HG03575 (cell line): ENCODE results near the gene FXYD4.
"Not testable (repeated sequence)": the region's sequence is repeated elsewhere in the genome, so short reads cannot be mapped to it uniquely, and the experiment has no call there.

Experiments
- ATAC-seq: cut with Tn5 transposase; IDR thresholded peaks from one replicate; pipeline ENCODE4 v1.9.1; 2021; ENCODE audit not compliant: unreplicated experiment, insufficient number of reproducible peaks, low FRiP score; ENCODE audit errors: extremely low read depth

Gene FXYD4

DNA sequence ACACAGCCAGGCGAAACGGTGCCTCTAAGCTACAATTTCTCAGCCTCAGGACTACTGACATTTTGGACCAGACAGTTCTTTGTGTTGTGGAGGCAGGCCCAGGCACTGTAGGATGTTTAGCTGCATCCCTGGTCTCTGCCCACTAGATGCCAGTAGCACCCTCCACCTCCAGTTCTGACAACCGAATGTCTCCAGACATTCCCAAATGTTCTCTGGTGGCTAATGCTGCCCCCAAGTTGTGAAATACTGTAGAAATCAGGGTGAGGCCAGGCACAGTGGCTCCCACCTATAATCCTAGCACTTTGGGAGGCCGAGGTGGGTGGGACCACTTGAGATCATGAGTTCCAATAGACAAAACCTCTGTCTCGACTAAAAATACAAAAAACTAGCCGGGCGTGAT is 19.3 kb downstream of the FXYD4 start:
- ATAC-seq, result no peak

DNA sequence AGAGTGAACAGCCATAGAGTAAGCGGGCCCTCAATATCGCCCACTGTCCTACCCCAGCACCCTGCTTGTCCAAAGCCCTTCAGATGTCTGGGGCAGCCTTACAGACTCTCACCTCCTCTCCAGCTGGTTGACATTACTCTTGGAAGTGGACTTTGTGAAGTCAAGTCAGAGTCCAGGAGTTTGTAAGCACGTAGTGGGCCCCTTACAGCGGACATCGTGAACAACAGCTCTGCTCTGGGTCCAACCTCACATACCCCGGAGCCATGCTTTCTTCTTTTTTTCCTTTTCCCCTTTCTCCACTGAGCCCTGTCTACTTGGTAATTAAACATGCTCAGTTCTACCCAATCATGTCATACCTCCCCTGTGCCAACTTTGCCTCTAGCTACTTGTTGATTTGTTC is 20.1 kb downstream of the FXYD4 start:
- ATAC-seq, result no peak

DNA sequence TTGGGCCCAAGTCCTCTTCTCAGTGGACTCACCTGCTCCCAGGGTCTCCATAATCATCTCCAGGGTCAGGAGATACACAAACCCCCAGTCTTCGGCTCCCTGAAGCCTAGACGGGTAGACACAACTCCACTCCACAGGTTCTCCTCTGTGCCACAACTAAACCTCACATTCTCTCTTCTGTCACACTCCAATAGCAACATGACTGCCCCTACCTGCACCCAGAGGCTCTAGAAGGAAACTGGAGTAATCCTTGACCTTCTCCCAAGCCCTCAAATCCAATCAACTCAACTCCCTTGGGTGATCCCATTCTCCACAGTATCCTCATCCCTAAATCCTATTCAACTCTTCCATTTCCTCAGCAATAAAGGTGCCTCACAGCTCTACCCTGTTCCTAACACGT is 21.3 kb downstream of the FXYD4 start:
- no peak for ATAC-seq

DNA sequence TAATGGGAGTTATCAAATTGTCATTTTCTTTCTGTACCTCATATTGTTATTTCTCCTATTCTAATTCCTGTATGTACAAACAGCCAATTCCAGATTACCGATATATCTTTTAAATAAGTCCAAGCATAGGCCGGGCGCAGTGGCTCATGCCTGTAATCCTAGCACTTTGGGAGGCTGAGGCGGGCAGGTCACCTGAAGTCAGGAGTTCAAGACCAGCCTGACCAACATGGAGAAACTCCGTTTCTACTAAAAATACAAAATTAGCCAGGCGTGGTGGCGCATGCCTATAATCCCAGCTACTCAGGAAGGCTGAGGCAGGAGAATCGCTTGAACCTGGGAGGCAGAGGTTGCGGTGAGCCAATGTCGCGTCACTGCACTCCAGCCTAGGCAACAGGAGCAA is 21.8 kb downstream of the FXYD4 start:
- ATAC-seq, result not testable (repeated sequence)

GRCh38 chr10:43393606-43394360 is 22.3 kb downstream of the FXYD4 start:
- ATAC-seq, result no peak

DNA sequence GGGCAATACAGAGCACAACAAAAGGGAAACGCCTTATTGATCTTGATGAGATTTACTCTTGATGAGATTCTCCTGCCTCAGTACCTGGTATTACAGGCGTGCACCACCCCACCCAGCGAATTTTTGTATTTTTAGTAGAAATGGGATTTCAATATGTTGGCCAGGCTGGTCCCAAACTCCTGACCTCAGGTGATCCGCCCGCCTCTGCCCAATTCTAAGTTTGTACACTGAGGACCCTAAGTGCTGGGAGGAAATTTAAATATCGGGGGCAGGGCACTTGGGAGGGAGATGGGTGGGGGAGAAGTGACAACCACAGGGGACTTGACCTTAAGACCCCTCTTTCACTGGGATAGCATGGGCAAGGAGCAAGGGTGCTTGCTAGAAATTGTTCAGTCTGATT is 23.4 kb downstream of the FXYD4 start:
- ATAC-seq, result no peak

DNA sequence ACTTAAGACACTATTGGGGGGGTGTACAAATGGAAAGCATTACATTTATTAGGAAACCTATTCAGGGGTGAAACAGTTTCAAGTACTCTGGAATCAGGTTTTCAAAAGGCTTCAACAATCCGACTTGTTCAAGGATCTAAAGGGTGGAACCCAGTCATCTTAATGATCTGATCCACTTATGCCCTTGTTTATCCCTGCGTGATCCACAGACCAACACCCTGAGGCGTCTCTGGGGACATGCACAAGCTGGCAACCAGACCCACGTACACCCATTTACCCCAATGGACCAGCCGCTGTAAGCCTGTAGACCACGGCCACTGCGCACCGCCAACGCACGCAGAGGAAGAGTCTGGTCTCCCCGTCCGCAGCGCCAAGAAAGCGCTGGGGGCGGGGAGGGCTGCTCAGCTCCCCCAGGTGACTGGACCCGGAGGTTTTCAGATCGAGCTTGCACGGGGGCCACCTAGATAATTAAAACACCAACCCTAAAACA is 24.2 kb downstream of the FXYD4 start:
- no peak for ATAC-seq

GRCh38 chr10:43396061-43396927 is 24.9 kb downstream of the FXYD4 start:
- ATAC-seq, result no peak

- ATAC-seq, result peak; percentile 58
These were observed 25.6 kb downstream of the FXYD4 start for GRCh38 chr10:43396928-43397624.

DNA sequence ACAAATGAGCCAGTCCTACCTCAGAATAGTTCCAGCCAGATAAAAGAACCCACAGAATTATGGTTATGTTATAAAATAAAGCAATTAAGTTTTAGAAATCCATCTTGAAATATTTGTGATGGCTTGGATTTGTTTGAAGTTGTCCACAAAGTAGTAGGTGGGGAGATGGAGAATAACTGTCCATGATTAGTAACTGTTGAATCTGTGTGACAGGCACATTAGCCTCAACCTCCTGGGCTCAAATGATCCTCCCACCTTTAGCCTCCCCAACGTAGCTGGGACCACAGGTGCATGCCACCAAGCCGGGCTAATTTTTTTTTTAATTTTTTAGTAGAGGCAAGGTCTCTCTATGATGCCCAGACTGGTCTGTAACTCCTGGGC is 27.5 kb downstream of the FXYD4 start:
- no peak for ATAC-seq

DNA sequence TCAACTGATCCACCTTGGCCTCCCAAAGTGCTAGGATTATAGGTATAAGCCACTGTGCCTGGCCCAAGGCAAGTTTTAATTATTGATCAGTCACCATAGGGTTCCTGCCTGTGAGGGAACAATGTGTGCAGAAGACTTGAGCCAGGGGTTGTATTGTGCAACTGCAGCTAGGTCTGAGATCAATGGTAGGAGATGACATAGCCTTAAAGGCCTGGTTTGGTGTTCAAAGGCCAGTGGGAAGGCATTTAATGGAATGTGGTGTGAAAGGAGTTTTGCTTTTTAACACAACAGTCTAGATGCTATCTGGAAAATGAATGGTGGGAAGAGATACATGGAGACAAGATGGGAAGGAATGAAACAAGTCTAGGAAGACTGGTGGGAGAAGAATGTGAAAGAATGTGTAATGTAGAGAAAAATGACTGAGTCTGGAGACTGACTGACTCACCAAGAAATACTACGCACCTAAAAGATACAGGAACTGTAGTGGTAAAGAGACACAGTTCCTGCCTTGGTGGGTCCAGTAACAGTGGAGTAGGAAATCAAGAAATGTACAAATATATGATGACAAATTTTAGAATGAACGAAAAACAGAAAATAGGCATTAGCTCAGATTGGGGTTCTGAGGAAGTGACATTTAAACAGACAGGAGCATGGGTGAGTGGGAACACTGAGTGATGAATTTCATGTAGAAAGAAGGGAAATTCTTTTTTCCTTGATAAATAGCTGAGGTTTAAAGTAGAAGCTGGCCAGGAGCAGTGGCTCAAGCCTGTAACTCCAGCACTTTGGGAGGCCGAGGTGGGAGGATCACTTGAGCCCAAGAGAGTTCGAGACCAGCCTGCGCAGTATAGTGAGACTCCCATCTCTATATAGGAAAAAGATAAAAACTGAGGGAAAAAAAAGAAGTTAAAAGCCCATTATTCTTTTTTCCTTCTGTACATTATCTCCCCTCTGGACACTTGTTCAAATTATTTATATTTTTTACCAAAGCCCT is 28.2 kb downstream of the FXYD4 start:
- ATAC-seq, result no peak

DNA sequence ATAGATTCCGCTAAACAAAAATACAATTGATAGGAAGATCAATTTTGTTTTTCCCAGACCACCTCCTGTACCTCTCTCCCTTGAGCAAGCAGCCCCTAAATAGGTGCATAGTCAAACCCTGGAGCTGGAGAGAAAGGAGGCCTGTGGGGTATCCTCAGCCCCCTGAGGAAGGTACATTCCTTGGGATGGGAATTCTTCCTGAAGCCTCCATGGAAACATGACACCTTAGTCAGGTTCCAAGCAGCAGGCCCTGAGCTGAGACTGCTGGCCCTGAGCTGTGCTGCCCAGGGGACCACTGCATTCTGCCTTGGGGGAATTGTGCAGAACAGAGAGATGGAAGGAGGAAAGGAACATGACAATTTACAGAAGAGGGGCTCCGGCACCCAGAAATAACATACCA is 30.2 kb downstream of the FXYD4 start:
- ATAC-seq, result no peak

- ATAC-seq, result no peak
These were observed 30.7 kb downstream of the FXYD4 start for GRCh38 chr10:43402176-43402575.

DNA sequence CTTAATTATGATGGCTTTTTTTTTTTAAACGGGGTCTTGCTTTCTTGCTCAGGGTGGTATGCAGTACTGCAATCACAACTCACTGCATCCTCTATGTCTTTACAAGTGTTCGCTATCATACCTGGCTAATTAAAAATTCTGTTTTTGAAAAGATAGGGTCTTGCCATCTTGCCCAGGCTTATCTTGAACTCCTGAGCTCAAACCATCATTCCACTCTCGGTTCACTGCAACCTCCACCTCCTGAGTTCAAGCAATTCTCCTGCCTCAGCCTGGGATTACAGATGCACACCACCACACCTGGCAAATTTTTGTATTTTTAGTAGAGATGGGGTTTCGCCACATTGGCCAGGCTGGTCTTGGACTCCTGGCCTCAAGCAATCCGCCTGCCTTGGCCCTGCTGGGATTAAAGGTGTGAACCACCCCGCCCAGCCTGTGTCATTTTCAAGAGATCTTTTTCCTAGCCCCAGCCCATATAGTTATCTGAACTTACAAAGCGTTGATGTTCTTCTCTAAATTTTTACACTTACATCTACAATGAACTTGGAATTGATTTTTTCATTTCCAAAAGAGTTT is 31.5 kb downstream of the FXYD4 start:
- ATAC-seq, result no peak

GRCh38 chr10:43403911-43404703 is 32.7 kb downstream of the FXYD4 start:
- ATAC-seq, result no peak

DNA sequence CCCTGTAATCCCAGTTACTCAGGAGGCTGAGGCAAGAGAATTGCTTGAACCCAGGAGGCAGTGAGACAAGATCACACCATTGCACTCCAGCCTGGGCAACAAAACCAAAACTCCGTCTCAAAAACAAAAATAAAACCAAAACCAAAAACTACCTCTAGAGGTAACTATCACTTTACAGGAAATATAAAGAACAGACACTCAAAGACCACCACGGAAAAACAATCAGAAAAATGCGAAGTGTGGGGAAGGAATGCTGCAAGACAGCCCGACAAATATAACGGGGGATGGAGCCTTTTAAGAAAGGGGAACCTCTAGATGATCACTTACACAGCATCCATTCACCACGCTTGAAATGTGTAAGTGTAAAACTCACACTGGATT is 33.3 kb downstream of the FXYD4 start:
- no peak for ATAC-seq

GRCh38 chr10:43407148-43407575 is 35.7 kb downstream of the FXYD4 start:
- no peak for ATAC-seq
